WTC11 (cell line): ENCODE results near the gene NHS.

Experiments
- CTCF ChIP-seq: fragments of 200-600 bp; IDR thresholded peaks from 2 replicates; pipeline ENCODE4 v1.8.0; 2022; ENCODE audit warnings: antibody characterized with exemption
- ELF4 ChIP-seq: sonication (generic); formaldehyde crosslinking; IDR thresholded peaks from 2 replicates; pipeline ENCODE4 v1.8.1; 2022; ENCODE audit warnings: low read depth, mild to moderate bottlenecking, moderate library complexity, missing genetic modification reagents
- NFATC4 ChIP-seq: fragments of 250-450 bp; sonication (Bioruptor Pico); IDR thresholded peaks from 2 replicates; pipeline ENCODE4 v1.9.0; 2021; ENCODE audit warnings: mild to moderate bottlenecking
- ZNF512 ChIP-seq: sonication (generic); formaldehyde crosslinking; IDR thresholded peaks from 2 replicates; pipeline ENCODE4 v1.8.1; 2022; ENCODE audit warnings: missing genetic modification reagents, borderline replicate concordance
- TF ChIP-seq, protein P1 (sequence below): sonication (generic); formaldehyde crosslinking; IDR thresholded peaks from 2 replicates; pipeline ENCODE4 v1.8.1; 2023; ENCODE audit warnings: mild to moderate bottlenecking, missing genetic modification reagents, moderate library complexity

- TF ChIP-seq CTCF, result no peak
- TF ChIP-seq, protein P1, sequence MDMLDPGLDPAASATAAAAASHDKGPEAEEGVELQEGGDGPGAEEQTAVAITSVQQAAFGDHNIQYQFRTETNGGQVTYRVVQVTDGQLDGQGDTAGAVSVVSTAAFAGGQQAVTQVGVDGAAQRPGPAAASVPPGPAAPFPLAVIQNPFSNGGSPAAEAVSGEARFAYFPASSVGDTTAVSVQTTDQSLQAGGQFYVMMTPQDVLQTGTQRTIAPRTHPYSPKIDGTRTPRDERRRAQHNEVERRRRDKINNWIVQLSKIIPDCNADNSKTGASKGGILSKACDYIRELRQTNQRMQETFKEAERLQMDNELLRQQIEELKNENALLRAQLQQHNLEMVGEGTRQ (CRISPR knock-in tag), result no peak
- no peak for TF ChIP-seq ZNF512 (CRISPR knock-in tag)
- TF ChIP-seq ELF4, result no peak
- TF ChIP-seq NFATC4 (CRISPR knock-in tag), result no peak
Observed at GRCh38 chrX:17692709-17693346, 317.8 kb downstream of the NHS start.
